K562 (cell line): ENCODE results near the gene ANO10. TPM values are rescaled to one million over a fixed set of nuclear protein-coding genes. Genes with fewer than 3 reads are reported as not detected.

Experiments
- ATAC-seq: fragments of 200-7000 bp; cut with Tn5 transposase; 3 replicates; pipeline ENCODE4 v1.9.1; 2020; ENCODE audit warnings: moderate library complexity
- BruUV-seq: library from RNA; stranded (reverse); fragments of 400-500 nt; replicated peaks from 2 replicates; lab custom pipeline; 2021; lab: Mats Ljungman, UMichigan
- CTCF ChIA-PET: fragments of 300-600 bp; formaldehyde crosslinking; extraction: SDS; loops from one replicate; lab custom pipeline; 2021; ENCODE audit warnings: low intra/inter-chr PET ratio; lab: Yijun Ruan, JAX
- POLR2A ChIA-PET: fragments of 300-600, 350-650 bp; sonication (Branson Sonifier 250); formaldehyde crosslinking; extraction: SDS; loops from one replicate; lab custom pipeline; 2021; ENCODE audit warnings: antibody characterized with exemption, inconsistent platforms; lab: Yijun Ruan, JAX
- DNase-seq, 4 experiments: peaks; one replicate each; pipeline versions ENCODE4 v3.0.0 to v3.0.0-alpha.2; 2011 to 2018; ENCODE audit warnings: low spot score in 3 of 4, mixed read lengths in 3 of 4; ENCODE audit errors: extremely low read depth in 1 of 4
- FAIRE-seq: peaks from 2 replicates; lab custom pipeline; 2011; peaks lifted over from hg19 to GRCh38; lab: Jason Lieb, UNC
- H2AFZ ChIP-seq: 2 replicates; pipeline ENCODE4 v1.6.0; 2011; ENCODE audit warnings: low read depth, low read length, control low read depth, inconsistent platforms
- H3K27ac ChIP-seq: fragments of 200-600 bp; 3 replicates; pipeline ENCODE4 v1.8.0; 2011; ENCODE audit warnings: low read depth, mild to moderate bottlenecking, control low read depth, inconsistent platforms, low read length, moderate library complexity, mixed read lengths; ENCODE audit errors: extremely low read depth
- H3K27me3 ChIP-seq, 2 experiments: fragments of 300-600 bp in 1 of 2; 2 replicates in 1 of 2; 3 replicates in 1 of 2; pipeline versions ENCODE4 v1.6.0 to v1.8.0; 2011; ENCODE audit warnings: inconsistent platforms in 2 of 2, low read length in 2 of 2, mild to moderate bottlenecking in 1 of 2, mixed read lengths in 1 of 2, moderate library complexity in 1 of 2; ENCODE audit not compliant: control insufficient read depth in 2 of 2, insufficient read depth in 2 of 2
- H3K36me3 ChIP-seq: fragments of 300-600 bp; 3 replicates; pipeline ENCODE4 v1.8.0; 2011; ENCODE audit warnings: mild to moderate bottlenecking, low read length, inconsistent platforms; ENCODE audit not compliant: control insufficient read depth, insufficient read depth
- H3K4me1 ChIP-seq, 2 experiments: fragments of 200-600 bp in 1 of 2; replicated peaks in 1 of 2; 2 replicates in 1 of 2; 3 replicates in 1 of 2; pipeline versions ENCODE4 v1.5.1 to v1.8.0; 2011; ENCODE audit warnings: inconsistent platforms in 2 of 2, low read length in 2 of 2, mild to moderate bottlenecking in 1 of 2, mixed read lengths in 1 of 2, moderate library complexity in 1 of 2; ENCODE audit not compliant: control insufficient read depth in 2 of 2, insufficient read depth in 2 of 2
- H3K4me2 ChIP-seq: 2 replicates; pipeline ENCODE4 v1.6.1; 2011; ENCODE audit warnings: low read length, control low read depth, inconsistent platforms, mixed read lengths; ENCODE audit not compliant: insufficient read depth
- H3K4me3 ChIP-seq: fragments of 200-600 bp; sonication (generic), shearing (Covaris generic); 2 replicates; pipeline ENCODE4 v1.5.1; 2016; ENCODE audit warnings: control low read depth, inconsistent platforms
- H3K79me2 ChIP-seq: fragments of 200-600 bp; 3 replicates; pipeline ENCODE4 v1.8.0; 2011; ENCODE audit warnings: low read length, inconsistent platforms; ENCODE audit not compliant: control insufficient read depth, insufficient read depth
- H3K9ac ChIP-seq, 2 experiments: 2 replicates each; pipeline versions ENCODE4 v1.6.0 to v1.6.1; 2011; ENCODE audit warnings: low read depth in 2 of 2, low read length in 2 of 2, control low read depth in 1 of 2, inconsistent platforms in 1 of 2, mild to moderate bottlenecking in 1 of 2, mixed read lengths in 1 of 2; ENCODE audit not compliant: insufficient read depth in 1 of 2
- H3K9me1 ChIP-seq: one replicate; pipeline ENCODE4 v1.6.0; 2011; ENCODE audit warnings: inconsistent platforms, mild to moderate bottlenecking, low read length, moderate library complexity; ENCODE audit not compliant: control insufficient read depth, insufficient read depth
- H3K9me3 ChIP-seq: replicated peaks from 2 replicates; pipeline ENCODE4 v1.5.1; 2011; ENCODE audit warnings: low read depth, low read length, inconsistent platforms; ENCODE audit not compliant: control insufficient read depth, insufficient read depth
- H4K20me1 ChIP-seq: replicated peaks from 2 replicates; pipeline ENCODE4 v1.6.1; 2011; ENCODE audit warnings: low read length, inconsistent platforms, mixed read lengths; ENCODE audit not compliant: control insufficient read depth, insufficient read depth
- BRD4 ChIP-seq: fragments of 200-600 bp; sonication (generic); IDR thresholded peaks from 2 replicates; pipeline ENCODE4 v1.6.1; 2017; ENCODE audit warnings: inconsistent platforms
- HLTF ChIP-seq: fragments of 450-650 bp; IDR thresholded peaks from 2 replicates; pipeline ENCODE4 v1.6.1; 2016
- MTA3 ChIP-seq: fragments of 450-650 bp; formaldehyde crosslinking; IDR thresholded peaks from 2 replicates; pipeline ENCODE4 v1.6.1; 2017; ENCODE audit warnings: mild to moderate bottlenecking, borderline replicate concordance
- POLR2A ChIP-seq: fragments of 450-650 bp; conservative IDR thresholded peaks from 2 replicates; pipeline ENCODE4 v1.6.1; 2016
- POLR2B ChIP-seq: fragments of 450-650 bp; IDR thresholded peaks from 2 replicates; pipeline ENCODE4 v1.6.1; 2018; ENCODE audit warnings: low read depth; ENCODE audit not compliant: partially characterized antibody
- PRMT5 ChIP-seq: sonication (generic); formaldehyde crosslinking; IDR thresholded peaks from 2 replicates; pipeline ENCODE4 v1.5.0; 2020; ENCODE audit warnings: missing genetic modification reagents
- YY1 ChIP-seq, 3 experiments: IDR thresholded peaks; 2 replicates each; pipeline ENCODE4 v1.6.1; 2011; ENCODE audit warnings: low read length in 2 of 3, mild to moderate bottlenecking in 2 of 3, moderate library complexity in 2 of 3, borderline replicate concordance in 1 of 3, control low read depth in 1 of 3, low read depth in 1 of 3; ENCODE audit not compliant: insufficient read depth in 3 of 3, insufficient replicate concordance in 2 of 3, control insufficient read depth in 1 of 3, insufficient read length in 1 of 3; ENCODE audit errors: extremely low read depth in 1 of 3
- ZNF212 ChIP-seq: fragments of 450-650 bp; formaldehyde crosslinking; IDR thresholded peaks from 2 replicates; pipeline ENCODE4 v1.4.0; 2020; ENCODE audit warnings: mild to moderate bottlenecking
- WGBS: fragments of 100-300 bp; shearing (Covaris generic); methylation state at CpG from one replicate; pipeline ENCODE4 v1.1.6; 2016; ENCODE audit warnings: low coverage, mixed read lengths; ENCODE audit not compliant: insufficient coverage; ENCODE audit errors: missing lambda C conversion rate; 5-methylcytosine and 5-hydroxymethylcytosine counted together
- in situ Hi-C: fragments of 300-500 bp; cut with MboI; formaldehyde crosslinking; loops from 4 replicates; pipeline ENCODE4 v1.15.0; 2018; ENCODE audit warnings: inconsistent platforms, mixed read lengths
- intact Hi-C: fragments of 100-400 bp; cut with micrococcal nuclease; formaldehyde crosslinking; loops from 2 replicates; pipeline ENCODE4 v1.14.2; 2022
- polyA plus RNA-seq, 8 experiments: library from polyadenylated mRNA; depleted of rRNA in 4 of 8; stranded (reverse) in 5 of 8; unstranded in 3 of 8; fragments of >200 nt; fragmentation: Nextera tagmentation in 2 of 8; fragmentation: Illumina TruSeq in 1 of 8; extraction: Ambion mirVana in 2 of 8; extraction: Trizol in 1 of 8; gene quantifications; 2 replicates each; pipeline versions ENCODE4 v1.2.1 to v1.2.3, GENCODE V29; 2011 to 2014; ENCODE audit warnings: inconsistent platforms in 1 of 8, missing spikeins in 1 of 8
- total RNA-seq, 7 experiments: library from RNA; depleted of rRNA in 6 of 7; stranded (reverse); fragments of >200 nt in 6 of 7; fragmentation: Illumina TruSeq in 2 of 7; extraction: Trizol in 2 of 7; gene quantifications; 2 replicates each; pipeline versions ENCODE4 v1.2.1 to v1.2.3, GENCODE V29; 2011 to 2021; ENCODE audit warnings: low replicate concordance in 1 of 7
- TF ChIP-seq, protein P1 (sequence below): fragments of 250-450 bp; sonication (Bioruptor Pico); IDR thresholded peaks from 2 replicates; pipeline ENCODE4 v1.5.0; 2021; ENCODE audit warnings: mild to moderate bottlenecking, borderline replicate concordance

ANO10 gene
- total and polyA plus RNA-seq, 9 of the 15 experiments (the other 6 are each of a cell fraction or from before 2014, with no cell fraction given): 6.4 to 46.0 (median 32.3) TPM

DNA sequence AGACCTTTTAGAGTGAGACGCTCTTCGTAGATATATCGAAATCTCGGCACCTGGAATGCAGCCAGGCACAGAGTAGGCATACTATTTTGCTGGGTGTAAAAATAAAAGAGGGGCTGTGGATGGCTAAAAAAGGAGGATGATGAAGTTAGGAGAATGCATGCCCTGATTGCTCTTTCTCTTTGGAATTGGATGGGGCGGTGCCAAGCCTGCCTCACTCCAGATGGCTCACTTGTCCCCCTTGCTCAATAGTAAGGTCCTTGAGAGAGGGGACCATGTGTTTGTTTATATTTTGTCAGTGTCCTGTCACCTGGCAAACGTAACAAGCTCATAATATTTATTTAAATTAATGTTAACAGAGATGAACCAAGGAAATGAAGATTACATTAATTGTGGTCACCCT lies 302.4 kb downstream of the ANO10 start:
- Histone ChIP-seq H3K36me3 (no peaks in the 10 kb centered on the region), H3K27ac (no peak overlapping the region), H3K27me3 (no peaks in the 10 kb centered on the region; a peak in 1 of 5 replicates), H4K20me1 (peaks cover 3% of the 10 kb centered on the region; the same call in 1 of the 2 replicates), H3K4me3 (no peak overlapping the region), H3K9ac (no peak overlapping the region), H2AFZ (no peak overlapping the region), H3K4me1 (no peaks in the 10 kb centered on the region), H3K9me1 (no peaks in the 10 kb centered on the region), H3K4me2 (no peak overlapping the region), H3K79me2 (peaks cover 7% of the 10 kb centered on the region; the same call in 1 of the 3 replicates), H3K9me3 (no peaks in the 10 kb centered on the region)
- DNase-seq (no peak), FAIRE-seq (no peak), ATAC-seq (no peak)
- intact Hi-C loops: no loop called here
- BruUV-seq: no TSS peak
- in situ Hi-C loops: no loop called here
- ChIA-PET CTCF (no interaction called here), POLR2A (interaction anchor here (1.6 to 1.7 kb wide), 2 partner anchors 8 to 9 kb away, joined by 6 read pairs; no protein-coding TSS in a partner anchor)
- TF ChIP-seq BRD4 (no peak), MTA3 (no peak), ZNF212 (no peak), POLR2B (no peak), POLR2A (no peak), HLTF (no peak), YY1 (IDR thresholded peaks at IDR 0.05; ENCODE audit: borderline replicate concordance in 1 of 3, control insufficient read depth in 1 of 3, extremely low read depth in 1 of 3, insufficient read depth in 3 of 3, insufficient read length in 1 of 3, insufficient replicate concordance in 2 of 3, low read depth in 1 of 3, low read length in 2 of 3) (no peak), PRMT5 (no peak)
- TF ChIP-seq, protein P1, sequence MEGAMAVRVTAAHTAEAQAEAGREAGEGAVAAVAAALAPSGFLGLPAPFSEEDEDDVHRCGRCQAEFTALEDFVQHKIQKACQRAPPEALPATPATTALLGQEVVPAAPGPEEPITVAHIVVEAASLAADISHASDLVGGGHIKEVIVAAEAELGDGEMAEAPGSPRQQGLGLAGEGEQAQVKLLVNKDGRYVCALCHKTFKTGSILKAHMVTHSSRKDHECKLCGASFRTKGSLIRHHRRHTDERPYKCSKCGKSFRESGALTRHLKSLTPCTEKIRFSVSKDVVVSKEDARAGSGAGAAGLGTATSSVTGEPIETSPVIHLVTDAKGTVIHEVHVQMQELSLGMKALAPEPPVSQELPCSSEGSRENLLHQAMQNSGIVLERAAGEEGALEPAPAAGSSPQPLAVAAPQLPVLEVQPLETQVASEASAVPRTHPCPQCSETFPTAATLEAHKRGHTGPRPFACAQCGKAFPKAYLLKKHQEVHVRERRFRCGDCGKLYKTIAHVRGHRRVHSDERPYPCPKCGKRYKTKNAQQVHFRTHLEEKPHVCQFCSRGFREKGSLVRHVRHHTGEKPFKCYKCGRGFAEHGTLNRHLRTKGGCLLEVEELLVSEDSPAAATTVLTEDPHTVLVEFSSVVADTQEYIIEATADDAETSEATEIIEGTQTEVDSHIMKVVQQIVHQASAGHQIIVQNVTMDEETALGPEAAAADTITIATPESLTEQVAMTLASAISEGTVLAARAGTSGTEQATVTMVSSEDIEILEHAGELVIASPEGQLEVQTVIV (CRISPR knock-in tag): no peak
- 80% methylated on average over 6 of the region's 6 CpGs for WGBS
